IPS-11a (cell line): ENCODE data around the gene HEXB.

Experiments used
- H3K4me3 ChIP-seq: one replicate; pipeline ENCODE4 v1.5.1; 2013; ENCODE audit warnings: low read depth, low read length, control low read depth

HEXB gene

DNA sequence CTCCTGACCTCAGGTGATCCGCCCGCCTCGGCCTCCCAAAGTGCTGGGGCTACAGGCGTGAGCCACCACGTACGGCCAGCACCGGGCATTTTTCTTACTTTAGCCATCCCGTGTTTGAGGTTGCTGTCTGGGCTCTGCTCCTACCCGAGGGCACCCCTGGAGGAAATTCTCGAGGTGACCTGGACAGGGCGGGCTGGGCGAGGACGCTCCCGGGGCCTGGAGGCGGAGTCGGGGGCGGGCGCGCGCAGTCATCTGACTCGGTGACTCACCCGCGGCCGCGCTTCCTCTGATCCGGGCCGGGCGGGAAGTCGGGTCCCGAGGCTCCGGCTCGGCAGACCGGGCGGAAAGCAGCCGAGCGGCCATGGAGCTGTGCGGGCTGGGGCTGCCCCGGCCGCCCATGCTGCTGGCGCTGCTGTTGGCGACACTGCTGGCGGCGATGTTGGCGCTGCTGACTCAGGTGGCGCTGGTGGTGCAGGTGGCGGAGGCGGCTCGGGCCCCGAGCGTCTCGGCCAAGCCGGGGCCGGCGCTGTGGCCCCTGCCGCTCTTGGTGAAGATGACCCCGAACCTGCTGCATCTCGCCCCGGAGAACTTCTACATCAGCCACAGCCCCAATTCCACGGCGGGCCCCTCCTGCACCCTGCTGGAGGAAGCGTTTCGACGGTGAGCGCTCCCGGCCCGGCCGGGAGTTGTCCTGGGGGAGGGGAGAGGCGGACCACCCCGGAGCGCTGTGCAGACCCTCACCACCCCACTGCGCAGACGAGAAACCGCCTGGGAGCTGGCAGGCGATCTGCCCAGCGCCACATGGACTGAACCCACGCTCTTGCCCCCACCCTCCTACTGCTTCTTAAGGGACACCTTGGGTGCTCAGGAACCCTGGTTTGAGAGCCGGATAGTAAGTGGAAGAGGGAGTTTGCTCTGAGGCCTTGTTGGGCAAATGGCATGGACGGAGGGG is at the start of gene HEXB:
Gene HEXB (plus strand): TSS at position 334 of the 952 bp plus-strand sequence. CDS start 28 bp downstream, at position 362.
- H3K4me3 ChIP-seq, result peak within 1 kb of the TSS; percentile 72

- H3K4me3 ChIP-seq, result no peak overlapping the region
These were observed 48.9 kb upstream of the HEXB start for GRCh38 chr5:74636149-74636548.

GRCh38 chr5:74636552-74636951 is 48.5 kb upstream of the HEXB start:
- H3K4me3 ChIP-seq, result no peak overlapping the region

DNA sequence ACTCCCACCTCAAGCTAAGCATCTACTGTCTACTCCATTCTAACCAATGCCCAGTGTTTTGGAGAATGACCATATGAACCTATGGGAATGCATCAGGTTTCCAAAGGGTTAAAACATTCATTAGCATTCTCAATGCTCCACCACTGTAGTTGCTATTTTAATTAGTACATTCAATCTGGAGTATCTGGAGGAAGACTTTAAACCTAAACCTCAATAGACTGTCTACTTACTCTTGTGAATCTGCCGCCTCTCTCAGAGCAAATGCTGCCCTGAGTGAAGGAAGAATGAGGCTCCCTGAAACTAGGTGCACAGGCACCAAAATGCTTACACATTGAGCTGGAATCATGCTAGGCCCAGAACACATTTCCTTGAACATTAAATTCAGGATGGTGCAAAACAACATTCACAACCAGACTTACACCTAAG is 46.5 kb upstream of the HEXB start:
- H3K4me3 ChIP-seq, result peak overlapping the region; percentile 86

GRCh38 chr5:74638970-74639806 is 45.8 kb upstream of the HEXB start:
- peak overlapping the region; percentile 86 for H3K4me3 ChIP-seq

- H3K4me3 ChIP-seq, result peak overlapping the region; percentile 86
These were observed 45.1 kb upstream of the HEXB start for GRCh38 chr5:74639807-74640449.

GRCh38 chr5:74640450-74640953 is 44.5 kb upstream of the HEXB start, which contains the start of gene ENC1:
Gene ENC1 (minus strand): TSS chr5:74640728. CDS start chr5:74636485, 4,243 bp downstream.
- peak within 1 kb of the TSS; percentile 86 for H3K4me3 ChIP-seq

DNA sequence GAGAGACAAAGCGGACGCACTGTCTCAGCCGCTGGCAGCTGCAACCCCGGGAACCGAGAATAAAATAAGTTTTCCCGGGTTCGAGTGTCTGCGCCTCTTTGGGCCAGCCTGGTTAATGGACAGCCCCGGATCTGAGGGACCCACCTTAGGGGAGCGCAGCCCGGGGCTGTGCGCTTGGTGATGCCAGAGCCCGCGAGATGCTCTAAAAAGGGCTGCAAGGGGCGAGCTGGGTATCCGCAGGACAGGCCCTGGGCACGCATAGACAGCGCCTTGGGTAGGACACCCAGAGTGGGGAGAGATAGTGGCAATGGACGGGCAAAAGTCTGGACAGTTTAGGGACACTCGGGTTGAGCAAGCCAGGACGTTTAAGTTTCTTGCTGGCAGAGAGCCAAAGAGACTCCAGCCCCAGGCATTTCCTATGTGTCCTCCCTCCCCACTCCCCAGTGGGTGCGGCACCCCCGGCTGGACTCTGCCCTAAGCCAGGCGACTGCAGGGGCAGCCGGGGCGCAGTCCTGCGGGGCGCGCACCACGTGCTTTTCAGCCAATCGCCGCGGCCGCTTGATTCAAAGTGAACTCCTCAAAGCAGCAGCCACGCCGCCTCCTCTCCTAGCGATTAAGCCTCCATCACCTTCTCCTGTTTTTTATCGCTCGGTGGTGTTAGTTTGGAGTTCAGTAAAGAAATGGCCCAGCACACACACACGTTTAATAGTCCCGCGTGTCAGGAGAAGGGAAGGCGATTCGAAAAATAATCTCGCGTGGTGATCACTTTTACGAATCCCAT is 43.9 kb upstream of the HEXB start:
- peak overlapping the region; percentile 86 for H3K4me3 ChIP-seq

DNA sequence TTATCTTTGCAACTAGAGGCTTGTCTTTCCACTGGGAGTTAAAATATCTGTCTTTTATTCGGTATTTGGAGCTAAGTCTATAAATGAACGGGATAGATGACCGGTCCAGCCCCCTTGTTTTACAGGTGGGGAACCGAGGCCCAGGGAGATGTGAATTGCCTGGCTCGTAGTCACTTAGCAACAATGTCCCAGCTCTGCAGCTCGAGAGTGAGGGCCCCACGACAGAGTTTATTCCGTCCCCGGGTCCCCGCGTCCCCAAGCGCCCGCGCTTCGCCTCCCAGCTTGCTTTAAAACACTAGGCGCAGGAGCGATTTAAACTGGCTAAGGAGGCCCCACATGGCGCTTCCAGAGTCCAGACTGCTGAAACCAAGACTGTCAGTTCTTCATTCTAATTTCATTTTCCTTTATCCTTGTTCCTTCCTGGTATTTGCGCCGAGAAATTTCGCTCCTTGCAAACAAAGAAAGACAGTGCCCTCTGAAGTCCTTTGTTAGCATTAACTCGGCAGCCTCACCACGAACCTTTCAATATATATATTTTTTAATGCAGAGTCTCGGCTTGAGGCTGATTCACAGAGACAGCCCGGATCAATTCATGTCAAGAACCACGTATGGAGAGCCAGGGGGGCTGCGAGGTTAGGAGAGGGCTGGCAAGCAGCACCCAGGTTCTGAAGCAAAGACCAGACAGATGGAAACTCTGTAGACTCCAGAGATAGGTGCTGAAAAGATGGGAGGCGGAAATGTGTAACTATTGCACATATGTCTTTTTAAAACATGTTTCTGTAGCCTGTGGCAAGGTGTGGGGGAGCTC is 43.1 kb upstream of the HEXB start:
- H3K4me3 ChIP-seq, result peak overlapping the region; percentile 86

GRCh38 chr5:74642543-74642863 is 42.5 kb upstream of the HEXB start:
- no peak overlapping the region for H3K4me3 ChIP-seq

GRCh38 chr5:74643111-74643562 is 41.9 kb upstream of the HEXB start:
- no peak overlapping the region for H3K4me3 ChIP-seq

DNA sequence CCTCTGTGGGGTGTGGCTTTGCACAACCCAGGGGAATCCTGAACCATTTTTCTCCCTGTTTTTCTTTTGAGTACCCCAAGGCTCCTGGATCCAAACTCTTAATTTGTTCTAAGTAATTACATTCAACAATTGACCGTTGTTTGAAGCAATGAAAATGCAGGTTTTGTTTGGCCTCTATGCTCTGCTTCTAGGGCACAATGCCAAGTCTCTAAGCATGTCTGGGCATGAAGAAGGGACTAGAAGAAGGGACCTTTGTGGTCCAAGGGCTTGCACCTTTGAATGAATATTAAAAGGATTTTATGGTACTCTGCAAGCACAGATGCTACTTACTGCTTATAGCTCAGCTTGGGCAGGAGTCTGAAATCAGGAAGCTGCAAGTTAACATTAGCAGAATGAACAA is 37.9 kb upstream of the HEXB start:
- no peak overlapping the region for H3K4me3 ChIP-seq

- H3K4me3 ChIP-seq, result no peak overlapping the region
These were observed 36.2 kb upstream of the HEXB start for GRCh38 chr5:74648835-74649293.

DNA sequence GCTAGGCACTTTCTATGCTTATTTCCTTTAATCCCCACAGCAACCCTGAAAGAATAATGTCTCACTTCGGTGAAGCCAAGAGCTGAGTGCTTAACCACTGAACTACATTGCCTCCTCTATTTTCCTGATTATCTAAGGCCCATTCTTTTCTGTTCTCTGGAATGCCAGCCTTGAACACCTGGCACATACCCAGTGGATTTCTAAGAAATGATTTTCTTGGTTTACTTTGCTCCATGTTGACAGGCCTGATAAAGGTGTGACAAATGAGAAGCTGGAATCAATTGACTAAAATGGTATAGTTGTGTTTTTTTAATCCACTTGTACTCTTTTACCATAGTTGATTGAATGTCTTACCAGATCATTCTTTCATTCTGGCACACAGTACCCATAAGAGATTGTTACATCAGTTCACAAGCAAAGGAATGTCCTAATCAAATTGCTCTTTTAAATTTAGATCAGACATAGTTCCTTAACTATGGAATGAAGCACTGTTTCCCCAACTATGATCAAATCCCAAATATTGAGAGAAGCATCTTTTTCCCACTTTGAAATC is 35.5 kb upstream of the HEXB start:
- H3K4me3 ChIP-seq, result no peak overlapping the region

DNA sequence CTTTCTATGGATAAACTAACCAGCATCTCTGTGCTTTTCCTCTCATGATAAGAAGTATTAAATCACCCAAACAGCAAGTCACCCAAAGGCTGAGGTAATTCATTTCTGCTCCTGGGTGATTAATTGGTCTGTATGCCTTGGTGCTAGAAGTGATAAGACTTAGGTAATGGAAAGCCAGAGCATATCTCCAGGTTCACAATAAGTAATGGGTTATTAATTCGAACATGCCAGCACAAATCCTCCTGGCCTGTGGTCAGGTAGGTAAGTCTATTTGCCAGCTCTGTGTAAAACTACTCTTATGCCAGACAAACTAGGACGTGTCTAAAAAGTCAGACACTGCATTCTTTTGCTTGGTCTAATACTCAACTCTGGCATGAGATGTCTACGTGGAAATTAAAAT is 33.3 kb upstream of the HEXB start:
- no peak overlapping the region for H3K4me3 ChIP-seq

DNA sequence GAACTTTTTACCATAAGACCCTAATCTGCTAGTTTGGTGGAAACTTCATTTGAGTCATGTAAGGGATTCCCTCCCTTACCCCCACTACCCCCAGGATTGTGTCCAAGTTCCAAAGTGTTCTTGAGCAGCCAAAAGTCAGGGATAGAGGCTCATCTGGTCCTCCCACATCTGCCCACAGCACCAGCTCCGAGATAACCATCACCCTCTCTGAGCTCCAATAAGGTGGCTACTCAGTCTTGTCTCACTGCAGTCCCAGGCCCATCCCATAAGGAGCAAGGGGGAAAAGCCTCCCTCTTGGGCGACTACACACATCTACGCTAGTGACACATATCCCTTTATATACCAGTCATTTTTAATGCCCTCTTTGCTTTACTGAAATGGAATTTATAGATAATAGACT is 32.5 kb upstream of the HEXB start:
- H3K4me3 ChIP-seq, result no peak overlapping the region

GRCh38 chr5:74653991-74654390 is 31.0 kb upstream of the HEXB start:
- H3K4me3 ChIP-seq, result no peak overlapping the region

DNA sequence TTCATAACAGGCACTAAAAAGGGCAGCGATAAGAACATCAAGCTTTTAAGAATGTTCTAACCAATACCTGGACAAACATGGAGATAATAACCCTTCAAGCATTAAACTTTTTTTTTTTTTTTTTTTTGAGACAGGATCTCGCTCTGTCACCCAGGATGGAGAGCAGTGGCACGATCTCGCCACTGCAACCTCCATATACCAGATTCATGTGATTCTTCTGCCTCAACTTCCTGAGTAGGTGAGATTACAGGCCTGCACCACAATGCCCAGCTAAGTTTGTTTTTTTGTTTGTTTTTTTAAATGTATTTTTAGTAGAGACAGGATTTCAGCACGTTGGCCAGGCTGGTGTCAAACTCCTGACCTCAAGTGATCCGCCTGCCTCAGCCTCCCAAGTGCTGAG is 29.8 kb upstream of the HEXB start:
- H3K4me3 ChIP-seq, result no peak overlapping the region

GRCh38 chr5:74655716-74656115 is 29.3 kb upstream of the HEXB start:
- H3K4me3 ChIP-seq, result no peak overlapping the region
